Neural crest cell (in vitro differentiated cells): ENCODE measurements around the gene LMO7. TPM values are rescaled to one million over a fixed set of nuclear protein-coding genes. Genes with fewer than 3 reads are reported as not detected.

Experiments used
- DNase-seq: peaks from one replicate; pipeline ENCODE4 v3.0.0; 2021; ENCODE audit warnings: low read depth, mixed read lengths, low spot score
- H3K27ac Mint-ChIP-seq: one replicate; pipeline ENCODE4 v1.8.0; 2021; ENCODE audit warnings: mild to moderate bottlenecking, mixed read lengths; ENCODE audit not compliant: unreplicated experiment
- H3K27me3 Mint-ChIP-seq: 2 replicates; pipeline ENCODE4 v1.8.0; 2021; ENCODE audit warnings: low read depth, mild to moderate bottlenecking, mixed read lengths
- H3K36me3 Mint-ChIP-seq: 2 replicates; pipeline ENCODE4 v1.8.0; 2021; ENCODE audit warnings: low read depth, mild to moderate bottlenecking, mixed read lengths
- H3K4me1 Mint-ChIP-seq: 2 replicates; pipeline ENCODE4 v1.8.0; 2021; ENCODE audit warnings: mixed read lengths
- H3K4me3 Mint-ChIP-seq: one replicate; pipeline ENCODE4 v1.8.0; 2021; ENCODE audit warnings: mild to moderate bottlenecking, mixed read lengths
- H3K9me3 Mint-ChIP-seq: 2 replicates; pipeline ENCODE4 v1.8.0; 2021; ENCODE audit warnings: mixed read lengths
- CTCF ChIP-seq: fragments of 200-600 bp; sonication (generic); conservative IDR thresholded peaks from 2 replicates; pipeline ENCODE4 v1.5.0; 2021; ENCODE audit warnings: antibody characterized with exemption, mild to moderate bottlenecking
- total RNA-seq: library from RNA; stranded (reverse); gene quantifications from 2 replicates; pipeline ENCODE4 v1.2.1, GENCODE V29; 2021

LMO7 gene
- total RNA-seq, 1 donor from 2014 or later, result 4.8 TPM

GRCh38 chr13:75813323-75813722, 177.2 kb downstream of the LMO7 start:
- H3K27me3 Mint-ChIP-seq, result no peaks in the 10 kb centered on the region
- TF ChIP-seq CTCF, result no peak
- H3K4me3 Mint-ChIP-seq, result no peak overlapping the region
- no peaks in the 10 kb centered on the region for H3K36me3 Mint-ChIP-seq
- H3K4me1 Mint-ChIP-seq, result no peaks in the 10 kb centered on the region
- DNase-seq, result no peak
- no peaks in the 10 kb centered on the region for H3K9me3 Mint-ChIP-seq
- no peak overlapping the region for H3K27ac Mint-ChIP-seq

- H3K4me3 Mint-ChIP-seq, result no peak overlapping the region
- H3K27ac Mint-ChIP-seq, result no peak overlapping the region
- no peaks in the 10 kb centered on the region for H3K4me1 Mint-ChIP-seq
- H3K27me3 Mint-ChIP-seq, result no peaks in the 10 kb centered on the region
- H3K36me3 Mint-ChIP-seq, result no peaks in the 10 kb centered on the region
- TF ChIP-seq CTCF, result no peak
- no peak for DNase-seq
- no peaks in the 10 kb centered on the region for H3K9me3 Mint-ChIP-seq
Observed at GRCh38 chr13:75818179-75818967, 182.2 kb downstream of the LMO7 start.

DNA sequence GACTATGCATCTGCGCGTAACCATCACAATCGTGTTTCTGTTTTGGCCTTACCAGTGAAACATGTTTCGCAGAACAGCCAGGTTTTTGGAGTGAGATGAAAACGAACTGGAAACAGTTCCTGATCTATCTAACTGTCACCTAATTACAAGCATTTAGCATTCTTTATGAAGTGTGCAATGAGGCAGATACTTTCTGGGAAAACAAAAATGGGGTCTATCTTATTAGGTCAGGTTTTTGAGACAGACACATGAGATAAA, 182.8 kb downstream of the LMO7 start:
- Mint-ChIP-seq H3K9me3 (no peaks in the 10 kb centered on the region), H3K27ac (no peak overlapping the region), H3K4me3 (no peak overlapping the region), H3K4me1 (no peaks in the 10 kb centered on the region), H3K27me3 (no peaks in the 10 kb centered on the region), H3K36me3 (no peaks in the 10 kb centered on the region)
- TF ChIP-seq CTCF, result no peak
- DNase-seq, result no peak

- no peak overlapping the region for H3K4me3 Mint-ChIP-seq
- peaks cover 4% of the 10 kb centered on the region for H3K4me1 Mint-ChIP-seq
- DNase-seq, result no peak
- H3K27me3 Mint-ChIP-seq, result no peaks in the 10 kb centered on the region
- no peaks in the 10 kb centered on the region for H3K36me3 Mint-ChIP-seq
- H3K27ac Mint-ChIP-seq, result no peak overlapping the region
- peaks cover 7% of the 10 kb centered on the region for H3K9me3 Mint-ChIP-seq
- no peak for TF ChIP-seq CTCF
Observed at GRCh38 chr13:75825161-75825560, 189.0 kb downstream of the LMO7 start.

GRCh38 chr13:75825594-75825993, 189.5 kb downstream of the LMO7 start:
- no peak for DNase-seq
- no peaks in the 10 kb centered on the region for H3K27me3 Mint-ChIP-seq
- H3K4me3 Mint-ChIP-seq, result no peak overlapping the region
- H3K9me3 Mint-ChIP-seq, result peaks cover 7% of the 10 kb centered on the region
- no peak for TF ChIP-seq CTCF
- H3K36me3 Mint-ChIP-seq, result no peaks in the 10 kb centered on the region
- no peak overlapping the region for H3K27ac Mint-ChIP-seq
- H3K4me1 Mint-ChIP-seq, result peaks cover 4% of the 10 kb centered on the region
